Measurements from ENCODE around the gene XRN2. TPM values are rescaled to one million over a fixed set of nuclear protein-coding genes. Genes with fewer than 3 reads are reported as not detected.
A peak's percentile ranks its signal among the peaks of the same experiment; 100 is the strongest.

XRN2 gene
- total and polyA plus RNA-seq, 2 of the 13 experiments (the other 11 are each of a cell fraction or from before 2014, with no cell fraction given): 90.3 to 171 TPM

- TF ChIP-seq ZNF557 (CRISPR knock-in tag; IDR thresholded peaks at IDR 0.05) (no peak), SAP130 (CRISPR knock-in tag; IDR thresholded peaks at IDR 0.05; ENCODE audit: low read depth) (peak; percentile 45), ZNF292 (CRISPR knock-in tag; IDR thresholded peaks at IDR 0.05; ENCODE audit: borderline replicate concordance, low read depth) (no peak), ZNF891 (CRISPR knock-in tag; IDR thresholded peaks at IDR 0.05) (no peak), ZMYM4 (CRISPR knock-in tag; IDR thresholded peaks at IDR 0.05) (peak; percentile 66), SOX5 (CRISPR knock-in tag; IDR thresholded peaks at IDR 0.05; ENCODE audit: borderline replicate concordance) (0 out of 2 replicates have a peak, but pooled peaks have one; percentile 10), ZNF770 (CRISPR knock-in tag; IDR thresholded peaks at IDR 0.05) (peak; percentile 80), SOX6 (IDR thresholded peaks at IDR 0.05) (no peak), SOX6 (CRISPR knock-in tag; IDR thresholded peaks at IDR 0.05) (0 out of 2 replicates have a peak, but pooled peaks have one; percentile 15), AFF4 (CRISPR knock-in tag; IDR thresholded peaks at IDR 0.05) (no peak), ZIK1 (CRISPR knock-in tag; IDR thresholded peaks at IDR 0.05; ENCODE audit: borderline replicate concordance, low read depth) (no peak), HBP1 (CRISPR knock-in tag; IDR thresholded peaks at IDR 0.05; ENCODE audit: low read depth) (no peak), HDAC1 (CRISPR knock-in tag; IDR thresholded peaks at IDR 0.05) (peak; percentile 41; the same call in 1 of the 2 replicates), NCOR1 (IDR thresholded peaks at IDR 0.05; ENCODE audit: borderline replicate concordance, low read length) (0 out of 2 replicates have a peak, but pooled peaks have one; percentile 22), TEAD3 (CRISPR knock-in tag; optimal IDR thresholded peaks at IDR 0.05; ENCODE audit: borderline replicate concordance) (peak; percentile 14), ELF1 (CRISPR knock-in tag; IDR thresholded peaks at IDR 0.05) (no peak), AHR (CRISPR knock-in tag; IDR thresholded peaks at IDR 0.05) (no peak), ZBTB20 (CRISPR knock-in tag; IDR thresholded peaks at IDR 0.05; ENCODE audit: borderline replicate concordance, low read depth) (0 out of 2 replicates have a peak, but pooled peaks have one; percentile 38), RARA (CRISPR knock-in tag; IDR thresholded peaks at IDR 0.05) (peak; percentile 41; the same call in 1 of the 2 replicates), ZNF207 (IDR thresholded peaks at IDR 0.05; ENCODE audit: borderline replicate concordance) (no peak), KDM3A (CRISPR knock-in tag; IDR thresholded peaks at IDR 0.05; ENCODE audit: low read depth) (no peak), ZKSCAN8 (CRISPR knock-in tag; IDR thresholded peaks at IDR 0.05; ENCODE audit: borderline replicate concordance) (no peak), SALL1 (CRISPR knock-in tag; IDR thresholded peaks at IDR 0.05) (peak; percentile 74), CHD4 (IDR thresholded peaks at IDR 0.05; ENCODE audit: borderline replicate concordance, low read length) (no peak)
These were observed 61.3 kb downstream of the XRN2 start (continued) for GRCh38 chr20:21364413-21364812.

Measured in HepG2 (cell line).